Femur (tissue), 1 donor: ENCODE measurements around the gene P2RY2.
"Not testable (repeated sequence)": the region's sequence is repeated elsewhere in the genome, so short reads cannot be mapped to it uniquely, and the experiment has no call there.

Source experiments
- DNase-seq: peaks from one replicate; pipeline ENCODE4 v3.0.0-alpha.2; 2017

The P2RY2 gene

DNA sequence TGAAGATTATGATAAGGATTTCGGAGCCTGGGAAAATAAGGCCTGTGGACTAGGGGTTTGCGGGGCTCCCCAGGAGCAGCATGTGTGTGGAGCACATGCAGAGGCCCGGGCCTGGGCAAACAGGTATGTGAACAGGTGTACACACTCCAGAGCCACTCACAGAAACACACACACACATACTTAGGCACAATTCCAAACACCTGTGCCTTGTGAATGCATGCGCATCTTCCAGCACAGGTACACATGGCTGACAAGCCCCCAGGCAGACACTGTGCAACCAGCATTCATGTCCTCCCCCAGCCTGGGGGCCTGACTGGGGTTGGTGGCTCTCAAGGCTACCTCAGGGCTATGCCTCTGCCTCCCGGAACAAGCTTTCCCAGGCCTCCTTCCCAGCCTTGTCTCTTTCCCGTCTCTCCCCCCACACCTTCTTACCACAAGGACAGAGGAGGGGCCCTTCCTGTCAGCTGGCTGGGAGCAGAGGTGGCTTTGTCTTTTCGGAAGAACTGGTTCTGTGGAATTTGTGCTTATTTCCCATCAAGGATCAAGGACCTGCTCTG, 51.5 kb downstream of the P2RY2 start:
- DNase-seq = peak; percentile 15

DNA sequence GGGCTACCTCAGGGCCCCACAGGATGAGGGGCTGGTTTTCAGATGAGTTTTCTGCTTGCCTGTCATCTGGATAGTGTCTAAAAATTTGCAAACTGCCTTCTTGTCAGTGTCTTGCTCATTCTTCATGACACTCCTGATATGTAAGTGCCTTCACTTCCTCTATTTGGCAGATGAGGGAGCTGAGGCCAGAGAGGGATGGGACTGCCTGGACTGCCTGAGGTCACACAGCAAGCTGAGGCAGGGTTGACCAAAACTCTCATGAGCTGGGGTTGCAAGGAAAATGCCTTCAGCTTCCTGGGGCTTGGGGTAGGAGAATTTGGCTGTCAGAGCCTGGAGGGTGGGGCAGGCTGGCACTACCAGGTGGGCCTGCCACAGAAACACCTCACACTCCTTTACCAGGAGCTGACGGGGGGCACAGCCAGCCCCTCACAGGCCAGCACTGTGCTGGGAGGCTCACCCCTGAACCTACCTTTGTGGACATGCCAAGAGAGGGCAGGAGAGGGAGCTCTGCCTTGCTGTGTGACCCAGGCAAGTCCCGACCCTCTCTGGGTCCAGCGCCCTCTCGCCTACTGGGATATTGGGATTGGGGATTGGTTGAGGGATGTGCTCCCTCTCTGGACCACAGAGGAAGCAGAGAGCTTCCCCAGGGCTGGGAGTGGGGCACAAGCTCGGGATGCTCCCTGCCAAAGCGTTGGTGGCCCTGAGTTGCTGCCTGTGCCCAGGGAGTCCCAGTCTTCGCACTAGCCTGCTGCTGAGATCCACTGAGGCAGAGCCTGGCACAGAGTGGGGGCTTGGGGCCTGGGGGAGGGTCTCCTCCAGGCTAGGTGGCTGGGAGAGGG, 52.2 kb downstream of the P2RY2 start:
- DNase-seq = peak; percentile 14

DNA sequence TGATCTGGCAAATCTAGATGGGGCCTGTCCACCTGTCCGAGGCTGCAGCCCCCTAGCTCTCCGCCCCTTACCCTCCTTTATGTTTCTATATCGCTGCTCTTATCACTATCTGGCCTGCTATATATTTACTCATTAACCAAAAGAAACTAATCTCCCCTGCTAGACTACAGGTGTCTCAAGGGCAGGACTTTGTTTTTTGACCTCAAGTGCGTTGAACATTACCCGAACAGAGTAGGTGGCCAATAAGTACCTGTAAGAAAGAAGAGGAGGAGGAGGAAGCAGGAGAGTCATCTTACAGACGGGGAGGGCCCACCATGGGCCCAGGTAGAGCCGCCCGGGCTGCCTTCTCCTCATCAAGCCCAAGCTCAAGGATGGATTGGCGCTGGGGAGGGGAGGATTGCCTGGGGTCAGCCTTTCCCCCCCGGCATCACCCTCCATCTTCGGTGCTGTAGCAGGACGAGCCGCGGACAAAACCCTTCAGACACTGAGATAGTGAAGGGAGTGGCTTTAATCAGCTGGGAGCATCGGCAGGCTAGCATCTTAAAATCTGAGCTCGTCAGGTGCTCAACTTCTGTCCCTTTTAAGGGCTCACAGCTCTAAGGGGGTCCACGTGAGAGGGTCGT, 52.9 kb downstream of the P2RY2 start:
- peak; percentile 5 for DNase-seq

DNA sequence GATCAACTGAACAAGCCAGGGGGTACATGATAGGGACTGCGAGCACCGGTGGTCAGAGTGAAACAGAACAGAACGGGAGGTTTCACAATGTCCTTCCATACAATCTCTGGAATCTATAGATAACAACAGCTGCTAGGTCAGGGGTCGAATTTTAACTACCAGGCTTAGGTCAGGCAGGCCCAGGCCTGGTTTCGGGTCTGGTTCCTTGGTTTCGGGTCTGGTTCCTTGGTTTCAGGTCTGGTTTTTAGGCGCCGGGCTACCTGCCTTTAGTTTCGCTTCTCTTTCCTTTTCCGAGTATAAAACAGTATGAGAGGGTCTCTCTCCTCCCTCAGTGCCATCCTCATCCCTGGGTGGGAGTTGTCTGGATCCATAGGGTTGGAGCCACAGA, 53.4 kb downstream of the P2RY2 start:
- DNase-seq = not testable (repeated sequence)

DNA sequence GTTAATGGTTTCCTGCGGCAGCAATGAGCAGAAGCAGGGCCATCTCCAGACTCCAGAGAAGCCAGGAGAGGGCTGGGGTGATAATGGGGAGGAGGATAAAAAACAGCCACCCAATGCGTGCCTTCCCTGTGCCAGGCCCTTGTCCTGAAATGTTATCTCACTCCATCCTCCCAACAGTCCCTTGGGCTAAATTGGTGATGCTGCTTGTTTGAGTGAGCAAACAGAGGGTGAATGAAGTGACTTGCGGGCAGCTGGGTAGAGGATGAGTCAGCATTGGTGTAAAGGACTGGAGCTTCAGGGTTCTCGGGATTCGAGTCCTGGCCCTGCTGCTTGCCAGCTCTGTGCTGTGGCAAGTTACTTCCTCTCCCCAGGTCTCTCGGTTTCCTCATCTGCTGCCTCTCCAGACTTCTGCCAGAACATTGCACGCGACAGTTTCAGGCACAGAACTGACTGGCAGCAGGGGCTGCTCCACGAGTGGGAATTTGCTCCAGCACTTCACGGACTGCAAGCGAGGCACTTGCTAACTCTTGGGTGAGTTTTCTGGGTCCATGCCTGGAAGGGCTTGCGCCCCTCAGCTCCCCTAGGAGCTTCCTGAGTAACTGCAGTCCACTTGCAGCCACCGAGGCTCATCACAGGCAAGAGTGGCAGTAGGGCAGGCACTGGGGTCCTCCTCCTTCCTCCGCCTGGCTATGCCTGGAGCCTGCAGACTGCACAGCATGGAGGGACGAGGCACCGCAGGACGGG, 54.0 kb downstream of the P2RY2 start, which contains the start of gene P2RY6:
P2RY6 (plus strand) TSS at position 403 of the 744 bp plus-strand sequence. CDS start 24,181 bp downstream, outside the sequence.
- DNase-seq = peak; percentile 27

DNA sequence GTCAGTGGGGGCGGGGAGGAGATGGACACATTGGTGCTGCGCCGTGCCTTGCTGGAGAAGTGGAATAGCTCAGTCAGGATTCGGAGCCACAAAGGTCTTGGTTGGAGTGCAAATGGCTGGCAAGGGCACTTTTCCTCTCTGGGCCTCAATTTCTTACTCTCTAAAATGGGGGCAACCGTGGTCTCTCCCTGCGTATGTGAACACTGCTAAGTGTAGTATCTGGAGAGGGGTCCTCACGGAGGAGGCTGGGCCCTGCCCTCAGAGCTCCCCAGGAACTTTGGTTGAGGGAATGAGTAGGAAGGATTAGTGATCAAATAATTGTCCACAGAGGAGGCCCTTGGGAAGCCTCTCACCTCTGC, 54.6 kb downstream of the P2RY2 start:
- DNase-seq = no peak

DNA sequence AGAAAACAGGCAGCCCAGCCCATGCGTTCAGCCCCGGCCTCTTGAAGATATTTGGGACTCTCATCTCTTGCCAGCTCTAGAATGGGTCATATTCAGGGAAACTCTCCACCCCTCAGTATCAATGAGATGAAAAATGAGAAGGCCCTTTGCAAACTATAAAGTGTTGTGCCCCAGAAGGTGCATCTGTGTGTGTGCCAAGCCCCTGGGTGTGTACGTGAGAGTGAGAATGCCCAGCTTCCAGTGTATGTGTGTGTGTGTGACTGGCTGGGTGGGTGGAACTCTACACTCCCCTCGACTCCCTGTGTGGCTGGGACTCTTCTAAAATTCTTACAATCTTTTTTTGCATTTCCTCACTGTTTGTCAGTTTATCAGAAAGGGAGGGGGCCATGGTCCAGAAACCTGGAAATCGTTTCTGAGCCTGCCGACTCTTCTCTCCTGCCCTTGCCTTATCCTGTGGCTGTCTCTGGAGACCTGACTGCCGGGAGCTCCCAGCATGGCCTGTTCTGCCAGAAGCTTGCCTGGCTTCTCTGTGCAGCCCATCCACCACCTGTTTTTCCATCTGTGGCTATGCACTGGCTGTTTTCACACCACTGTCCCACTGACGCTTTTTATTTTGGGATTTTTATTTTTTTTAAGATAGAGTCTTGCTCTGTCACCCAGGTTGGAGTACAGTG, 55.3 kb downstream of the P2RY2 start:
- peak; percentile 19 for DNase-seq

DNA sequence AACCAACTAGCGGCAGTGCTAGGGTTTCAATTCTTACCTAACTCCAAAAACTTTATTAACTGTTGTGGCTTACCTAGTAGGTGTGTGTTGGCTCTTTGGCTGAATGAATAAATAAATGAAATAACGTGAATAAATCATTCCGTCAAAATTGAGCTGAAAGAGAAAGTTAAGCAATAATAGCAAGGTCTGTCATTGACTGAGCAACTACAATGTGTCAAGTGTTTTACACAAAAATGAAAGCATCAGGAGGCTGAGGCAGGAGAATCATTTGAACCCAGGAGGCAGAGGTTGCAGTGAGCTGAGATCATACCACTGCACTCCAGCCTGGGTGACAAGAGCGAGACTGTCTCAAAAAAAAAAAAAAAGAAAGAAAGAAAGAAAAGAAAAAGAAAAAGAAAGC, 56.1 kb downstream of the P2RY2 start:
- not testable (repeated sequence) for DNase-seq

DNA sequence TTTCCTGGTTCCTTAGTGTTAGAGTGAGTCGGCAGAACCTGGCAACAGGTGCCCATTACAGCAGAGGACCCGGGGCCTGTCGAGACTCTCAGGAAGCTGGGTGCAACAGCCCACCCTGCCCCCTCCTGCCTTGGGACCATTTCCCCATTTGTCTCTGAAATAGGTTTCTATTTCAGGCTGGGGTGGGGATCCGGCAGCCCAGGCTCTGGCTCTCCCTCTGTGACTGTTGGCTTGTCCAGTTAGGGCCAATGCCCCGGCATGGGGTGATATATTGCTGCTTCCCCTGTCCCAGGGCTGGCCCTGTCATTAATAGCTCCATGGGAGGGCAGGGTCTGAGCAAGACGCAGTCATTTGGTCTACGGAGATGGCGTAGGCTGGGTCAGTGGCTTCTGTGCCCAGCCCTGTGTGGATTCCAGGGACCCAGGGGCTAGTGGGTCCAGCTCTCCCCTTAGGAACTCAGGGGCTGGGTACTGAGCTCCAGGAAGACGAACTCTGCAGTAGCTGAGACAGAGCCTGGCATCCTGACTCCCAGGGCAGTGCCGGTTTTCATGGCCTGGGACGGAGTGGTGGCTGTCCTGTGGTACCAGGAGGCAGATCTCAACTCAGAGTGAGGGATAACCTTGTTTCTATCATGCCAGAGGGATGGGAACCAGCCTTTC, 56.8 kb downstream of the P2RY2 start:
- peak; percentile 25 for DNase-seq

DNA sequence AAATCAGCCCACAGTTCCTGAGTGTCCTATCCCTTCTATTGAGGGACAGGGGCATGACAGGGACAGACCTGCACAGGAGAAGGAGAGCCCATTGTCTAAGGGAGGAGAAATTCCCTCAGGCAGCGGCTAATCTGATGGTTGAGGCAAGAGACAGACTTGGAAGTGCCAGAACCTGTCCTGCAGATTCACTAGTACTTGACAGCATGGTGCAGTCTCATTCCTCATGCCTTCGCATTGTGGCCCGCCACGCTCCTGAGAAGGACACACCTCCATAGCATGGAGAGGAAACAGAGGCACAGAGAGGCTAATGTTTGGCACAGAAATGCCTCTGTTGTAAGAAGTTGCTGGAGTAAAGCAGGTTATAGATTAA, 57.3 kb downstream of the P2RY2 start:
- peak; percentile 7 for DNase-seq

DNA sequence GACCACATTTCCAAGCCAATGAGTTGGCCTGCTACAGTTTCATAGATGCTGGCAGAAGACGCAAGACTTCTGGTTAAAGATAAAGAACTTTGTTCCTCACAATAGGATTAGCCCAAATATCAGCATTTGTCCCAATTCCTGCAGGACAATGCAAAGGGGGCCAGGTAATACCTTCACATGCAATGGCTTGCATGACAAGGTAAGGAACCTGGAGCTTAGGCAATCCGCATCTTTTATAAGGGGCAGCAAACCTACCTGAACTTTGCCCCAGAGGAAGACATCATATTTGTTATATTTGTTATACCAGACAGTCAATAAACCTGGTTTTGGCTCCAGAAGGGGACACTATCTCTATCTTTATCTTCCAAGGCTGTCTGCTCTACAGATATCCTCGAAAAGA, 59.4 kb downstream of the P2RY2 start:
- DNase-seq = no peak

DNA sequence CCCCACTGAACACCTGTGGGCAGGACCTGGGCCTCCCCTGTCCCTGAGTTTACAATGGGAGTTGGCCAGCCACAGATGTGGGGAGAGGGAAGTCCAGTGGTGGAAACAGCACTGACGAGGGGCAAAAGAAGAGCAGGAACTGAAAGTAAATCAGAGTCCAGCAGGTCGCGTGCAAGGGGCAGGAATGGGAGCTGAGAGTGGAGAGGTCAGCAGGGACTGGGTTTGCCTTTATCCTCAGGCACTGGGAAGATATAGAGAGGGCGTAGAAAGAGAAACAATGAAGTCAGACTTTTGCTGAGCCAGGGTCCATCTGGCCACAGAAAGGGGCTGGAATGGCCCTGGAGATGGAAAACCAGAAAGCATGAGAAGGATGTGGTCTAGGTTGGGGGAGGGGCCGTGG, 62.5 kb downstream of the P2RY2 start:
- DNase-seq = peak; percentile 38

DNA sequence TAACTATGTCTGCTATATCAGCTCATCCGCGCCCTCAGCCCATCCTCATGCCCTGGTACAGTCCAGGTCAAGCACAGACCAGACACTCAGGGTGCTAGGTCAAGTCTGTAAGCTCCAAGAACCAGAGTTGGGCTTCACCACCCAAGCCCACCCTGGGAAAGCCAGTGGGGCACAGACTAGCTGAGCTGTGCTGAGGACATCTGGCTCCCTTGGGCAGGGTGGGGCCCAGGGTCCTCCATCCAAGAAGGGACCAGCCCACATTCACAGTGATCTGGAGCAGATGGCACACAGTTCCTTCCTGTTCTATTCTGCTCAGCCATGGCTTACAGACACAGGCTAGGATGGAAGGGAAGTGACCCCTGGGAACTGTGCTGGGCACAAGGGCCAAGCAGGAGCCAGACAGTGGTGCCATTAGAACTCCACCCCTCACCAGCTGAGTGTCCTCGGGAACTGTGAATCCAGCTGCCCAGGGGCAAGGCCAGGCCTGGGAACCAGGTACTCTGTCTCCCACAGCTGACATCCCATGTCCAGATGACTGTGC, 63.2 kb downstream of the P2RY2 start:
- DNase-seq = peak; percentile 20

DNA sequence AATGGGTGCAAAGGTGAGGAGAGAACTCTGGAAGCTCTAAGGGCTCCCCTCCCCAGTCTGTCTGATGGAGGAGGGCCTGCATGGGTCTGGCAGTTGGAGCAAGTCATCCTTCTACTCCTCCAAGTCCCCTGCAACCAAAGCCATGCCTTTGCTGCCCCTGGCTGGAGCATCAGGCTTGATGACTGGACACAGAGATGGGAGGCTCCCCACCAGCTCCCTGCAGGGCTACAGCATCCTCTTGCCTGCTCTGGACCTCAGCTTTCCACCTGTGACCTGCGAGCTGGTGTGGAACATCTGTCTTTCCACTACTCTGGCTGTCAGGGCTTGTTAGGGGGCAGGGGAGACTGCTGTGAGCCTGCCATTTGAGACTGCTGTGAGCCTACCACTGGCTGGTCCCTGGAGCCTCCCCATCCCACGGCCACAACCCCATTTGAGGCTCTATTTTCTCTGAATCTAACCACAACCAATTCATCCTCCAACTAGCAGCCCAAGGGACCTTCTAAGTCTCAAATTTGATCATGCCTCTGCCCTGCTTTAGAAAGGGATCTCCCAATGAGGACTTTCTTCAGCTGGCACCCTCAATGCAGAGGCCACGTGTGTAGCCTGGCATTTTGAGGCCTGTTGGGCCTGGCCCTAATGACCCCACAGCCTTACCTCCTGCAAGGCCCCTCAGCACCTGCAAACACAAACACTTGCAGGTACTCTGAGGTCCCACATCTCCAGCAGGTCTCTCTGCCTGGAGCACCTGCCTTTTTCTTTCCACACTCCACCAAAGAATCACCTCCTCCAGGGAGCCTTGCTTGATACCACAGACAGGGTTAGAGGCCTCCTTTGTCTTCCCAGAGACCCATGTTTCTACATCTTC, 63.9 kb downstream of the P2RY2 start:
- DNase-seq = peak; percentile 18

DNA sequence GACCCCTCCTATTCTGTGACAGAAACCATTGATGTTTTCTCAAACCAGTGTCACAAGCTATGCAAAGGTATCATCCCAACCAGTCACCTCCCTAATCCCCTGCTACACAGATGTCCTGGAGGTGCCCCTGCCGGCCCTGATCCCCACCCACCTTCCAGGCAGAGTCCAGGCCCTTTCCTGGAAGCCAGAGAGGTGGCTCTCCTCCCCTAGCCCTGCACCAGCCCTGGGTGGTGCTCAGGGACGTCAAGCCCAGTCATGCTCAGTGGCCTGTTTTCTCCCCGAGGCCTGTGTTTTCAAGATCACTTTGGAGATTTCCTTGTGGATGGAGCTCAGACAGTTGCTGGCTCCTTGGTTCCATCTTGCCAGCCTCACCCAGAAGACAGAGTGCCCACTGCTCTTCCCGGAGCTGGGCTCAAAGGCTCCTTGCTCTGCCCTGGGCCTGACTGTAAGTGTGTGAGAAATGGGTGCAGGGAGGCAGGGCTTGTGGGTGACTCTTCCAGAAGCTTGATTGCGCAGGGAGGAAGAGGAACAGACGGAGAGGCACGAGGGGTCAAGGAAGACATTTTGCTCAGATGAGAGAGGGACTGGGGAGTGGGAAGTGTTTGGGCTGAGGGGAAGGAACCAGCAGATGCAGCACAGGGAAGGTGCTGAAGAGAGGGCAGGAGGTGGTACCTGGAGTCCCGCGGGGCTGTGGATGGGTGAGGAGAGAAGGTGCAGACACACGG, 65.4 kb downstream of the P2RY2 start:
- DNase-seq = peak; percentile 8

DNA sequence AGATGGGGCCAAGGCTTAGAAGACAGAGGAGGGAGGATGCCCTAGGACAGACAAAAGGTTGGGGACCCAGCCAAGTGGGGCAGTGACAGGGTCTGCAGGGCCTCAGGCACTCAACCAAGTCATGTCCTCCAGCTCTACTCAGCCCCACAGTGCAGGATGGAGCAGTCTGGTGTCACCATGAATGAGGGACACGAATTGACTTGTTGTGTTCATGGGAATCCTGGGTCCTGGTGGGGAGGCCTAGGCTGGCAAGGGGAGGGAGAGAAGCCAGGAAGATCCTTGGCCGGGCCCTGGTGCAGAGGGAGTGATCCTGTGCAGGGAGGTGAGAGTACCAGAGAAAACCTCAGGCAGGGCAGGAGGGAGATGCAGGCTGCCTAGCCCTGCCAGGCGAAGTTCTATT, 66.0 kb downstream of the P2RY2 start:
- peak; percentile 8 for DNase-seq

DNA sequence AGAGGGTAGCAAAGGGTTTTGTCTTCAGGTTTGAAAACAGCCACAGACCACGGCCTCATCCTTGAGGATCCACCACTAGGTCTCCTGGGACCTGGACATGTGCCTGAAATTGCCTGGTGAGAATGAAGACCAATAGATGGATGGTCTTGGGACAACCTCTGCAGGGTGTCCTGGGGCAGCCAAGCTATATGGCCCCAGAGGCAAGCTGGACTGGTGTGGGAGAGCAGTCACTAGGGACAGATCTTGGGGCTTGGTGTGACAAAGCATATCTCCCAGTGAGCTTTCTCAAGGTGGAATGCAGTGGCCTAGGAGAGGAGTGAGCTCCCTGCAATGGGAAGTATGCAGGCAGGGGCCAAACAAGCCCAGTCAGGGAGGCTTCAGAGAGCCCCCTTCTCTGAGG, 67.6 kb downstream of the P2RY2 start:
- DNase-seq = peak; percentile 13
